Effector memory CD4-positive, alpha-beta T cell (primary cell): Measurements from ENCODE around the gene PELI3.

Experiments used
- DNase-seq, 3 donors: peaks; one replicate each; pipeline ENCODE4 v3.0.0-alpha.2; 2020
- H3K27ac ChIP-seq: 2 replicates; pipeline ENCODE4 v1.7.0; 2013; ENCODE audit warnings: mild to moderate bottlenecking, low read length, moderate library complexity; ENCODE audit not compliant: insufficient read depth, poor library complexity, severe bottlenecking
- H3K27me3 ChIP-seq: replicated peaks from 2 replicates; pipeline ENCODE4 v1.7.0; 2013; ENCODE audit warnings: mild to moderate bottlenecking, low read length; ENCODE audit not compliant: insufficient read depth, control insufficient read depth, poor library complexity, severe bottlenecking
- H3K36me3 ChIP-seq: 2 replicates; pipeline ENCODE4 v1.7.0; 2013; ENCODE audit warnings: mild to moderate bottlenecking, low read length, moderate library complexity; ENCODE audit not compliant: control insufficient read depth, insufficient read depth
- H3K4me1 ChIP-seq: 2 replicates; pipeline ENCODE4 v1.7.0; 2013; ENCODE audit warnings: low read length, mild to moderate bottlenecking; ENCODE audit not compliant: control insufficient read depth, insufficient read depth, poor library complexity, severe bottlenecking
- H3K4me3 ChIP-seq: 2 replicates; pipeline ENCODE4 v1.7.0; 2013; ENCODE audit warnings: low read length, low read depth, mild to moderate bottlenecking; ENCODE audit not compliant: insufficient read depth, poor library complexity, severe bottlenecking
- H3K9me3 ChIP-seq: 2 replicates; pipeline ENCODE4 v1.7.0; 2013; ENCODE audit warnings: mild to moderate bottlenecking, low read length, moderate library complexity; ENCODE audit not compliant: control insufficient read depth

PELI3 gene

DNA sequence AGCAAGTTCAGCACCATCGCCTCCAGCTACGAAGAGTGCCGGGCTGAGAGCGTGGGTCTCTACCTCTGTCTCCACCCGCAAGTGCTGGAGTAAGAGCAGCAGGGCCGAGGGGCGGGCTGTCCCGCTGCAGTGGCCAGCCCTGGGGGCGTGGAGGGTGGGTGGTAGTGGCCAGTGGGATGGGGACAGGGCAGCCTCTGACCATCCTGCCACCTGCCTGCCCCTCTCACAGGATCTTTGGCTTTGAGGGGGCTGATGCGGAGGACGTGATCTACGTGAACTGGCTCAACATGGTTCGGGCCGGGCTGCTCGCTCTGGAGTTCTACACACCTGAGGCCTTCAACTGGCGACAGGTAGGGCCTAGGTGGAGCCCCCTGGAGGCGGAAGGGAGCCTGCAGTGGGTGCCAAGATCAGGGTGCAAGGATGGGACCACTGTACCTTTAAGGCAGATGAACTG is 28.7 kb downstream of the PELI3 start:
- Histone ChIP-seq H3K27ac (no peak overlapping the region), H3K4me3 (no peak overlapping the region), H3K4me1 (no peaks in the 10 kb centered on the region), H3K36me3 (peaks cover 29% of the 10 kb centered on the region), H3K9me3 (no peaks in the 10 kb centered on the region), H3K27me3 (no peaks in the 10 kb centered on the region)
- no peak for DNase-seq

DNA sequence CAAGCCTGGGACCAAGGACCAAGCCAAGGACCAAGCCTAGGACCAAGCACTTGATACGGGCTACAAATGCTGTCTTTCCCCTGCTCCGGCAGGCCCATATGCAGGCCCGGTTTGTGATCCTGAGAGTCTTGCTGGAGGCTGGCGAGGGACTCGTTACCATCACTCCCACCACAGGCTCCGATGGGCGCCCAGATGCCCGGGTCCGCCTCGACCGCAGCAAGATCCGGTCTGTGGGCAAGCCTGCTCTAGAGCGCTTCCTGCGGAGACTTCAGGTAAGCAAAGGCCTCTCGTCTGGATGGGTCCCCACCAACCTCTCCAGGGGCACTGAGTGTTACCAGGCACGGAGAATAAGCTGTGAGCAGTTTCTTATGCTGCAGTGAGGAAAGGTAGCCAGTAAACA is 30.5 kb downstream of the PELI3 start:
- Histone ChIP-seq H3K4me1 (no peaks in the 10 kb centered on the region), H3K27ac (no peak overlapping the region), H3K36me3 (peaks cover 28% of the 10 kb centered on the region), H3K4me3 (no peak overlapping the region), H3K9me3 (no peaks in the 10 kb centered on the region), H3K27me3 (no peaks in the 10 kb centered on the region)
- no peak for DNase-seq

DNA sequence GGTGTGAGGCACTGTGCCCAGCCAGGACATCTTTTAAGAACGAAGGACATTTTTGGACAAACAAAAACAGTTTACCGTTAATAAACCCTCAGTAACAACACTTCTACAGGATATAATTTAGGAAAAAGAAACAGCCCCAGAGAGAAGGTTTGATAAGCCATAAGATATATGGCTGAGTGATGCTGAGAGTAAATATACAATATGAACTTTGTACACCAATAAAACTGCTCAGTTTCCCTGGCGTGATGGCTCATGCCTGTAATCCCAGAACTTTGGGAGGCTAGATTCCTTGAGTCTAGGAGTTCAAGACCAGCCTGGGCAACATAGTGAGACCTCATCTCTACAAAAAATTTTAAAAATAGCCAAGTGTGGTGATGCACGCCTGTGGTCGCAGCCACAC is 31.8 kb downstream of the PELI3 start:
- peaks cover 17% of the 10 kb centered on the region for H3K36me3 ChIP-seq
- H3K27me3 ChIP-seq = no peaks in the 10 kb centered on the region
- DNase-seq = no peak
- no peaks in the 10 kb centered on the region for H3K9me3 ChIP-seq
- H3K4me1 ChIP-seq = no peaks in the 10 kb centered on the region
- no peak overlapping the region for H3K4me3 ChIP-seq
- H3K27ac ChIP-seq = no peak overlapping the region

DNA sequence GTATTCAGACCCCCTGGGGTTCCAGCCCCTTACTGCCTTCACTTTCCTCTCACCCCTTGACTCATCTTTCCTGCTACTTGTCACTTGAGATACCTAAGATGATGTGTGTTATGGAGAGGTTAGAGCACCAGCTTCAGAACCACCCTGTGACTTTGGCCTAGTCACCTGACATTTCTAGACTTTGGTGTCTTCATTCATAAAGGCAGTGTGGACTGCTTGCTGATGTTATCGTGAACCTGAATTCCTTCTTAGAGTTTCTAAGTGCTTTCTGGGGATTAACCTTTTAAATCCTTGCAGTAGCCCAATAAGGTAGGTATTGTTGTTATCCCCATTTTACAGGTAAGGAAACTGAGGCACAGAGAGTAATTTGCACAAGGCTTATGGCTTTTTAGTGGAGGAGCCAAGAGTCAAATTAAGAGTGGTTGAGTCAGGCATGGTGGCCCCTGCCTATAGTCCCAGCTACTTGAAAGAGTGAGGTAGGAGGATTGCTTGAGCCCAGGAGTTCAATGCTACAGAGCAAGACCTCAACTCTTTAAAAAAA is 38.6 kb downstream of the PELI3 start:
- no peak overlapping the region for H3K4me3 ChIP-seq
- no peak for DNase-seq
- no peaks in the 10 kb centered on the region for H3K9me3 ChIP-seq
- H3K36me3 ChIP-seq = no peaks in the 10 kb centered on the region
- H3K27ac ChIP-seq = no peak overlapping the region
- H3K27me3 ChIP-seq = no peaks in the 10 kb centered on the region
- no peaks in the 10 kb centered on the region for H3K4me1 ChIP-seq

DNA sequence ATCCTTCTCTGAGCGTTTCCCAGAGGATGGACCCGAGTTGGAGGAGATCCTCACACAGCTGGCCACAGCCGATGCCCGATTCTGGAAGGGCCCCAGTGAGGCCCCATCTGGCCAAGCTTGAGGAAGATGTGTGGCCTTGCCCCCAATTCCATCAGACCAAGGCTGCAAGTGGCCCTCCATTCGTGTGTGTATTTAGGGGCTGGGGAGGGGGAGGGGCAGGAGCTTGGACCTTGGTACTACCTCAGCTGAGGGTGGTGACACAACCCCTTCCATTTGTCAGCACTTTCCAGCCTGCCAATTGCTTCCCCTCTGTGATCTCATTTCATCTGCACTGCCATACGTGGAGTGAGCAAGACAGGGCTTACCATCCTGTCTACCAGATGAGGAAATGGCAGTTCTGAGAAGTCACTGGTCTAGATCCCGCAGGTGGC is 42.4 kb downstream of the PELI3 start:
- Histone ChIP-seq H3K36me3 (peaks cover 1% of the 10 kb centered on the region), H3K27ac (no peak overlapping the region), H3K9me3 (no peaks in the 10 kb centered on the region), H3K4me1 (peaks cover 7% of the 10 kb centered on the region), H3K4me3 (no peak overlapping the region), H3K27me3 (no peaks in the 10 kb centered on the region)
- no peak for DNase-seq

DNA sequence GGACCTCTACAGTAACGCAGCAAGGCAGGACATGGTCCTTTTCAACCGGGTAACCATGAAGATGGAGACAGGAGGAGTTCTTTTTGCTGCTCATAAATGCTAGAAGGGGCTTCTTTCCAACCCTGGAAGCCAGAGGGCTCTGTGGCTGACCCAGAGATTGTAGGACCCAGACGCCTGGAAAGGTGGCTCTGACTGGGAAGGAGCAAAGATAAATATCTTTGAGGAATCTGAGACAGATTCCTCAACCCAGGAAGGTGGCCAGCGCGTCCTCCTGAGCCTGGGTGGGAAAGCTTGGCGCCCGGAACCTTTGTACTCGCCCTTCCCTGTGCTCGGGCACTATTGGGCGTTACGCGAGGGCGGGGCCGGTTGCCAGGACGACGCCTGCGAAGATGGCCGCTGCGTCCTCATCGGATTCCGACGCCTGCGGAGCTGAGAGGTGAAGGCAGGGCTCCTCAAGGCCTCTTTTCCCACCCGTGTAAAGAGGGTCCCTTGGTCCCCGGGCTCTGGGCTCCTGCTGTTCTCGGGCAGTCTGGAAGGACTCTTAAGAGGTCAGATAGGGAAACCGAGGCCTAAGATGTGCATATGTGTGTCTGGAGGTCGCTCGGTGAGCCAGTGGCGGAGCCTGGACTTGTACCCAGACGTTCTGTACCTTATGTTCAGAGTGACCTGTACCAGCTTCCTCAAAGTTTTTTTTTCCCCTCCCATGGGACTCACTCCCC is 43.7 kb downstream of the PELI3 start, which contains the start of gene BBS1:
Gene BBS1 (plus strand): TSS at position 365 of the 719 bp plus-strand sequence. CDS start 25 bp downstream, at position 390.
- DNase-seq = peak; percentile 41 to 69 (median 63)
- Histone ChIP-seq H3K9me3 (no peaks in the 10 kb centered on the region), H3K27me3 (no peaks in the 10 kb centered on the region), H3K4me1 (peaks cover 7% of the 10 kb centered on the region), H3K27ac (peak within 1 kb of the TSS; percentile 59), H3K4me3 (peak within 1 kb of the TSS; percentile 79), H3K36me3 (peaks cover 5% of the 10 kb centered on the region)

DNA sequence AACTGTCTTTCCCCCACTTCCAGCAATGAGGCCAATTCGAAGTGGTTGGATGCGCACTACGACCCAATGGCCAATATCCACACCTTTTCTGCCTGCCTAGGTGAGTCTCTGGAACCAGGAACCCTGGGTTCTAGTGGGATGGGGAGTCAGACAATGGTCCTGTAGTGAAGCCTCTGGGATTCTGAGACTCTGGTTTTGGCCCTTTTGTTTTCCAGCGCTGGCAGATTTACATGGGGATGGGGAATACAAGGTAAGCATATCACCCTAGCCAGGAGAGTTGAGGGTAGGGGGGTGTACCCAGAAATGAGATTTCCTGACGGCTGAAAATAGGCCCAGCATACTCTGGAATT is 44.3 kb downstream of the PELI3 start:
- H3K27me3 ChIP-seq = no peaks in the 10 kb centered on the region
- peak overlapping the region; percentile 79 for H3K4me3 ChIP-seq
- H3K36me3 ChIP-seq = peaks cover 5% of the 10 kb centered on the region
- peak overlapping the region; percentile 59 for H3K27ac ChIP-seq
- peaks cover 7% of the 10 kb centered on the region for H3K4me1 ChIP-seq
- no peak for DNase-seq
- H3K9me3 ChIP-seq = no peaks in the 10 kb centered on the region

DNA sequence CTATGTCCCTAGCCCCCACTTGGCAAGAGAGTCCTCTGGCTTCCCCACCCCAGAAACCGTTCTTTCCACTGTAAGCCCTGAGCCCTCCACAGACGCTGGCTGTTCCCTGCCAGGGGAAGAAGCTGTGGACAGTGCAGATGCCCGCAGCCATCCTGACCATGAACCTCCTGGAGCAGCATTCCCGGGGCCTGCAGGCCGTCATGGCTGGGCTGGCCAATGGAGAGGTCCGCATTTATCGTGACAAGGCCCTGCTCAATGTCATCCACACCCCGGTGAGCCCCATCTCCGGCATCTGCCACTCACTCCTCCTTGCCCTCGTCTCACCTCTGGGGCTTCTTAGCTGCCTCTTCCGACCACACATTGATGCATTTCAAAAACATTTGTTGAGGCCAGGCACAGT is 56.9 kb downstream of the PELI3 start:
- no peak overlapping the region for H3K4me3 ChIP-seq
- no peak for DNase-seq
- peaks cover 35% of the 10 kb centered on the region for H3K36me3 ChIP-seq
- no peaks in the 10 kb centered on the region for H3K9me3 ChIP-seq
- no peak overlapping the region for H3K27ac ChIP-seq
- H3K4me1 ChIP-seq = no peaks in the 10 kb centered on the region
- no peaks in the 10 kb centered on the region for H3K27me3 ChIP-seq

DNA sequence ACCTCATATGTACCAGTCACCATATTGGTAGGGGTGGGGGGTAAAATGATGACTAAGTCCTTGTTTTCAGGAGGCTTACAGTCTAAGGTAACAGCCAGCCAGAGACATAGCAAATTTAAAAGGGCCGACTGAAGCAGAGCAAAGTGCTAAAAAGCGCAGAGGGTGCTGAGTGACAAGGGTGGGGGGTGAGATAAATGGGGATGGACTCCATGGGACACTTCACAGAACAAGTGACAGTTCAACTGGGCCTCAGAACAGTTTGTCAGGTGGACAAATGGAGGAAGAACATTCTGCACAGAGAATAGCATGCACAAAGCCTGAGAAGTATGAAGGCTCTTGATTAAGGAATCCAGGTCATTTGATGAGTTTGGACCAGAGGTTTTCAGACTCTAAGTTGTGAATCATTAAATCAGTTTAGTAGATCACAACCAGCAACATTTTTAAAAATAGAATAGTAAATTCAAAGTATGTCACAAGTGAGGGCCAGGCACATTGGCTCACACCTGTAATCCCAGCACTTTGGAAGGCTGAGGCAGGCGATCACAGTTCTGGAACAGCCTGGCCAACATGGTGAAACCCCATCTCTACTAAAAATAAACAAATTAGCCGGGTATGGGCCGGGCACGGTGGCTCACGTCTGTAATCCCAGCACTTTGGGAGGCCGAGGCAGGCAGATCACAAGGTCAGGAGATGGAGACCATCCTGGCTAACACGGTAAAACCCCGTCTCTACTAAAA is 57.8 kb downstream of the PELI3 start:
- Histone ChIP-seq H3K36me3 (peaks cover 31% of the 10 kb centered on the region), H3K4me1 (no peaks in the 10 kb centered on the region), H3K4me3 (no peak overlapping the region), H3K27ac (no peak overlapping the region), H3K27me3 (no peaks in the 10 kb centered on the region), H3K9me3 (no peaks in the 10 kb centered on the region)
- DNase-seq = no peak
